HepG2 (cell line): Measurements from ENCODE around the gene RUNDC1. TPM values are rescaled to one million over a fixed set of nuclear protein-coding genes. Genes with fewer than 3 reads are reported as not detected.

Experiments
- ATAC-seq: fragments of 200-7000 bp; cut with Tn5 transposase; 3 replicates; pipeline ENCODE4 v1.9.1; 2020; ENCODE audit warnings: mild to moderate bottlenecking, moderate library complexity
- BruUV-seq: library from RNA; stranded (reverse); fragments of 400-500 nt; replicated peaks from 2 replicates; lab custom pipeline; 2021; lab: Mats Ljungman, UMichigan
- CTCF ChIA-PET: fragments of 300-600 bp; formaldehyde crosslinking; extraction: SDS; loops from one replicate; lab custom pipeline; 2021; ENCODE audit warnings: low total read pairs, inconsistent platforms, low intra/inter-chr PET ratio; lab: Yijun Ruan, JAX
- POLR2A ChIA-PET: fragments of 350-600 bp; sonication (Branson Sonifier 250); formaldehyde crosslinking; loops from one replicate; lab custom pipeline; 2020; ENCODE audit warnings: antibody characterized with exemption, inconsistent platforms; lab: Yijun Ruan, JAX
- DNase-seq: peaks from one replicate; pipeline ENCODE4 v3.0.0-alpha.2; 2015; ENCODE audit warnings: low spot score
- FAIRE-seq: peaks from 3 replicates; lab custom pipeline; 2011; peaks lifted over from hg19 to GRCh38; lab: Jason Lieb, UNC
- H2AFZ ChIP-seq: one replicate; pipeline ENCODE4 v1.6.1; 2011; ENCODE audit warnings: low read length, inconsistent platforms
- H3K27ac ChIP-seq: fragments of 300-600 bp; 3 replicates; pipeline ENCODE4 v1.8.0; 2011; ENCODE audit warnings: mixed run types, mild to moderate bottlenecking, mixed read lengths, low read length, inconsistent platforms; ENCODE audit not compliant: insufficient read depth; ENCODE audit errors: extremely low read length
- H3K27me3 ChIP-seq, 2 experiments: fragments of 200-600 bp in 1 of 2; 2 replicates in 1 of 2; 3 replicates in 1 of 2; pipeline versions ENCODE4 v1.6.0 to v1.8.0; 2011; ENCODE audit warnings: low read length in 2 of 2, mild to moderate bottlenecking in 2 of 2, moderate library complexity in 2 of 2, inconsistent platforms in 1 of 2; ENCODE audit not compliant: insufficient read depth in 2 of 2, control insufficient read depth in 1 of 2
- H3K36me3 ChIP-seq, 2 experiments: fragments of 200-600 bp in 1 of 2; replicated peaks in 1 of 2; 2 replicates in 1 of 2; 3 replicates in 1 of 2; pipeline versions ENCODE4 v1.5.1 to v1.8.0; 2011; ENCODE audit warnings: low read length in 2 of 2, inconsistent platforms in 1 of 2; ENCODE audit not compliant: insufficient read depth in 2 of 2, control insufficient read depth in 1 of 2
- H3K4me1 ChIP-seq: 2 replicates; pipeline ENCODE4 v1.5.1; 2012; ENCODE audit warnings: low read length, inconsistent platforms; ENCODE audit not compliant: insufficient read depth
- H3K4me2 ChIP-seq: 2 replicates; pipeline ENCODE4 v1.6.0; 2011; ENCODE audit warnings: low read depth, low read length, inconsistent platforms
- H3K4me3 ChIP-seq, 3 experiments: fragments of 200-600 bp in 1 of 3; sonication (generic), shearing (Covaris generic) in 1 of 3; replicated peaks in 1 of 3; 2 replicates each; pipeline ENCODE4 v1.5.1; 2011 to 2016; ENCODE audit warnings: low read length in 3 of 3, inconsistent platforms in 2 of 3, low read depth in 2 of 3, mild to moderate bottlenecking in 2 of 3, control low read depth in 1 of 3, mixed read lengths in 1 of 3; ENCODE audit not compliant: insufficient read depth in 1 of 3
- H3K79me2 ChIP-seq: one replicate; pipeline ENCODE4 v1.6.1; 2011; ENCODE audit warnings: low read length, inconsistent platforms; ENCODE audit not compliant: insufficient read depth
- H3K9ac ChIP-seq: 2 replicates; pipeline ENCODE4 v1.6.0; 2011; ENCODE audit warnings: mild to moderate bottlenecking, low read depth, low read length, inconsistent platforms; ENCODE audit not compliant: insufficient read depth
- H3K9me3 ChIP-seq: 2 replicates; pipeline ENCODE4 v1.5.1; 2012; ENCODE audit warnings: mild to moderate bottlenecking, low read length
- H4K20me1 ChIP-seq: 2 replicates; pipeline ENCODE4 v1.6.0; 2011; ENCODE audit warnings: inconsistent platforms, mild to moderate bottlenecking, low read length, moderate library complexity; ENCODE audit not compliant: insufficient read depth
- DNMT3B ChIP-seq: conservative IDR thresholded peaks from 2 replicates; pipeline ENCODE4 v1.6.1; 2016; ENCODE audit warnings: missing biosample characterization, control low read depth
- GLMP ChIP-seq: sonication (generic); formaldehyde crosslinking; IDR thresholded peaks from 2 replicates; pipeline ENCODE4 v1.9.0; 2021; ENCODE audit warnings: missing genetic modification reagents, mild to moderate bottlenecking, borderline replicate concordance
- HNF1A ChIP-seq, 2 experiments: sonication (generic) in 1 of 2; formaldehyde crosslinking in 1 of 2; IDR thresholded peaks; 2 replicates each; pipeline versions ENCODE4 v1.4.0 to v1.6.1; 2016 to 2020; ENCODE audit warnings: borderline replicate concordance in 1 of 2, low read depth in 1 of 2, mild to moderate bottlenecking in 1 of 2, missing genetic modification reagents in 1 of 2
- NR2F6 ChIP-seq, 2 experiments: IDR thresholded peaks; 2 replicates each; pipeline ENCODE4 v1.6.1; 2016; ENCODE audit warnings: antibody characterized with exemption in 1 of 2, mild to moderate bottlenecking in 1 of 2
- POLR2AphosphoS2 ChIP-seq: IDR thresholded peaks from 2 replicates; pipeline ENCODE4 v1.6.1; 2011; ENCODE audit warnings: low read depth, low read length, improper control_type of control experiment
- POLR2AphosphoS5 ChIP-seq: IDR thresholded peaks from 2 replicates; pipeline ENCODE4 v1.6.1; 2012; ENCODE audit warnings: low read depth, low read length
- SP2 ChIP-seq: sonication (generic); formaldehyde crosslinking; IDR thresholded peaks from 2 replicates; pipeline ENCODE4 v1.5.1; 2020; ENCODE audit warnings: mild to moderate bottlenecking, missing genetic modification reagents
- ZBTB39 ChIP-seq: sonication (generic); formaldehyde crosslinking; IDR thresholded peaks from 2 replicates; pipeline ENCODE4 v1.5.0; 2020; ENCODE audit warnings: missing genetic modification reagents
- ZNF205 ChIP-seq: IDR thresholded peaks from 2 replicates; pipeline ENCODE4 v1.6.1; 2018; ENCODE audit warnings: missing biosample characterization, missing genetic modification reagents
- ZNF558 ChIP-seq: sonication (generic); formaldehyde crosslinking; IDR thresholded peaks from 2 replicates; pipeline ENCODE4 v1.9.0; 2022; ENCODE audit warnings: mild to moderate bottlenecking, missing genetic modification reagents, borderline replicate concordance
- ZNF615 ChIP-seq: sonication (generic); formaldehyde crosslinking; IDR thresholded peaks from 2 replicates; pipeline ENCODE4 v1.5.0; 2020; ENCODE audit warnings: mild to moderate bottlenecking, missing genetic modification reagents, borderline replicate concordance
- ZNF709 ChIP-seq: sonication (generic); formaldehyde crosslinking; IDR thresholded peaks from 2 replicates; pipeline ENCODE4 v1.5.0; 2020; ENCODE audit warnings: mild to moderate bottlenecking, missing genetic modification reagents
- WGBS: methylation state at CpG from one replicate; pipeline ENCODE4 v1.1.6; 2017; ENCODE audit warnings: low lambda C conversion rate; 5-methylcytosine and 5-hydroxymethylcytosine counted together
- in situ Hi-C: cut with HindIII; loops from 2 replicates; pipeline ENCODE4 v1.10.0; 2017; ENCODE audit warnings: low pct_unique_long_range_greater_than_20kb; ENCODE audit not compliant: extremely low pct_ligation_motif_present
- intact Hi-C: fragments of 100-400 bp; cut with micrococcal nuclease; formaldehyde crosslinking; loops from one replicate; pipeline ENCODE4 v1.10.0; 2022; ENCODE audit not compliant: unreplicated experiment
- polyA plus RNA-seq, 8 experiments: library from polyadenylated mRNA; depleted of rRNA in 3 of 8; stranded (reverse) in 7 of 8; unstranded in 1 of 8; fragments of >200 nt; fragmentation: Illumina TruSeq in 4 of 8; extraction: Trizol in 4 of 8; gene quantifications; 2 replicates each; pipeline versions ENCODE4 v1.2.1 to v1.2.3, GENCODE V29; 2011 to 2016; ENCODE audit warnings: low read depth in 4 of 8, missing spikeins in 1 of 8, mixed read lengths in 1 of 8; ENCODE audit not compliant: insufficient read depth in 1 of 8
- total RNA-seq, 5 experiments: library from RNA; depleted of rRNA; stranded (reverse); fragments of >200 nt; fragmentation: Illumina TruSeq; extraction: Trizol; gene quantifications; 2 replicates each; pipeline ENCODE4 v1.2.3, GENCODE V29; 2016; ENCODE audit warnings: low read depth in 1 of 5

Gene RUNDC1
- total and polyA plus RNA-seq, 2 of the 13 experiments (the other 11 are each of a cell fraction or from before 2014, with no cell fraction given), result 10.3 to 11.4 TPM

GRCh38 chr17:42997984-42998938, 17.9 kb downstream of the RUNDC1 start, which contains the start of gene RPL27 (continued):
- peak; percentile 95 for TF ChIP-seq NR2F6 (IDR thresholded peaks at IDR 0.05)
- TF ChIP-seq NR2F6 (CRISPR knock-in tag; IDR thresholded peaks at IDR 0.05), result peak; percentile 93
- peak; percentile 87; the same call in 1 of the 2 replicates for TF ChIP-seq ZBTB39 (CRISPR knock-in tag)
- TF ChIP-seq SP2 (CRISPR knock-in tag), result peak; percentile 92
- 0 out of 2 replicates have a peak, but pooled peaks have one; percentile 74 for TF ChIP-seq ZNF558 (CRISPR knock-in tag)
- peak; percentile 97 for TF ChIP-seq POLR2AphosphoS5
- TF ChIP-seq, all 625 proteins: peak for 461

- H3K36me3 ChIP-seq, result peaks cover 14 to 33% of the 10 kb centered on the region in 2 experiments
- no peaks in the 10 kb centered on the region for H3K9me3 ChIP-seq
- ChIA-PET POLR2A (interaction anchor here (1.1 to 3.2 kb wide), 33 partner anchors 11 to 459 kb away, joined by 3 to 162 read pairs (median 14); partner anchors contain the start of genes BECN1, BRCA1, CNTD1 and COA3), CTCF (no interaction called here)
- peak overlapping the region; percentile 99 for H3K9ac ChIP-seq
- H3K27me3 ChIP-seq, result no peaks in the 10 kb centered on the region; a peak in 1 of 5 replicates
- ATAC-seq (no peak), DNase-seq (no peak), FAIRE-seq (no peak)
- H3K4me2 ChIP-seq, result peak overlapping the region; percentile 99
- peak overlapping the region; percentile 81 to 95 (median 92) for H3K4me3 ChIP-seq
- peaks cover 56% of the 10 kb centered on the region for H3K4me1 ChIP-seq
- intact Hi-C loops, result loop anchor here (2.0 to 5.0 kb wide), 3 partner anchors 18 to 167 kb away; partner anchors contain the start of genes PSME3, PTGES3L and RUNDC1
- WGBS, result 4% methylated on average over 10 of the region's 10 CpGs
- peak overlapping the region; percentile 94 for H3K27ac ChIP-seq
- in situ Hi-C loops, result no loop called here
- BruUV-seq, result no TSS peak
- H3K79me2 ChIP-seq, result peaks cover 21% of the 10 kb centered on the region
- H2AFZ ChIP-seq, result no peak overlapping the region
- H4K20me1 ChIP-seq, result peaks cover 27% of the 10 kb centered on the region
- TF ChIP-seq ZNF205 (CRISPR knock-in tag), result no peak
- TF ChIP-seq HNF1A (IDR thresholded peaks at IDR 0.05; ENCODE audit: low read depth), result no peak
- TF ChIP-seq HNF1A (CRISPR knock-in tag; IDR thresholded peaks at IDR 0.05; ENCODE audit: borderline replicate concordance), result no peak
- no peak for TF ChIP-seq ZNF709 (CRISPR knock-in tag)
- peak; percentile 58; the same call in 1 of the 2 replicates for TF ChIP-seq GLMP
- 0 out of 2 replicates have a peak, but pooled peaks have one; percentile 68 for TF ChIP-seq DNMT3B
- 0 out of 2 replicates have a peak, but pooled peaks have one; percentile 60 for TF ChIP-seq ZNF615 (CRISPR knock-in tag)
- 0 out of 2 replicates have a peak, but pooled peaks have one; percentile 43 for TF ChIP-seq POLR2AphosphoS2
Measured at GRCh38 chr17:42999003-42999525, 18.7 kb downstream of the RUNDC1 start.
